ENCODE measurements around the gene EPS8L2.

Gene EPS8L2

GRCh38 chr11:719214-720016 is 13.4 kb downstream of the EPS8L2 start:
- H3K27ac ChIP-seq (ENCODE audit: low read depth, low read length) = no peak overlapping the region
- H3K36me3 ChIP-seq (ENCODE audit: control insufficient read depth in 1 of 2, insufficient read depth in 2 of 2, low read length in 2 of 2) = peaks cover 0 to 16% of the 10 kb centered on the region in 2 donors
- no peaks in the 10 kb centered on the region for H3K9me3 ChIP-seq (ENCODE audit: control insufficient read depth in 1 of 2, low read length in 2 of 2)
- peaks cover 4 to 6% of the 10 kb centered on the region in 2 donors for H3K27me3 ChIP-seq (ENCODE audit: control insufficient read depth in 1 of 2, insufficient read depth in 2 of 2, low read length in 2 of 2)
- H3K9ac ChIP-seq (ENCODE audit: low read depth in 1 of 2, low read length in 2 of 2) = no peak overlapping the region
- H3K4me3 ChIP-seq (ENCODE audit: low read depth in 1 of 2, low read length in 2 of 2) = no peak overlapping the region
- peaks cover 17% of the 10 kb centered on the region in 2 donors for H3K4me1 ChIP-seq (ENCODE audit: control insufficient read depth in 1 of 2, insufficient read depth in 2 of 2, low read length in 2 of 2)

DNA sequence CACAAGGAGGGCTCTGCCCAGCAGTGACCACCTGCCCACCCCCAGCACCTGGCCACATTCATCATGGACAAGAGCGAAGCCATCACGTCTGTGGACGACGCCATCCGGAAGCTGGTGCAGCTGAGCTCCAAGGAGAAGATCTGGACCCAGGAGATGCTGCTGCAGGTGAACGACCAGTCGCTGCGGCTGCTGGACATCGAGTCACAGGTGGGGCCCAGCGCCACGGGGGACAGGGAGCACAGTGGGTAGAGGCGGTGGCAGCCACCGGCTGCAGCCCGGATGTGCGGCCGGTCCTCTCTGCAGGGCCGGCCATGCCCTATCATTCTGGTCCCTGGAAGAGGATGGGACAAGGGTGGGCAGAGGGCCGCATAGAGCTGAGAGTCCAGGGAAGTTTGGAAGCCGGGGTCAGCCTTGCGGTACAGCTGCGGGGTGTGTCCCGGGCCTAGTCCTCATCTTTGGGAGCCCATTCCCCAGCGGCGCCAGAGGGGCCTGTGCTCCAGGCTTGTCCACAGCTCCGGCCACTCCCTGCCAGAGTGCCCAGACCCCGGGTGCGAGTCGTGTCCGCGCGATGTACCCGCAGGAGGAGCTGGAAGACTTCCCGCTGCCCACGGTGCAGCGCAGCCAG is 14.1 kb downstream of the EPS8L2 start:
- Histone ChIP-seq H3K27me3 (ENCODE audit: control insufficient read depth in 1 of 2, insufficient read depth in 2 of 2, low read length in 2 of 2) (peaks cover 4 to 6% of the 10 kb centered on the region in 2 donors), H3K27ac (ENCODE audit: low read depth, low read length) (no peak overlapping the region)

DNA sequence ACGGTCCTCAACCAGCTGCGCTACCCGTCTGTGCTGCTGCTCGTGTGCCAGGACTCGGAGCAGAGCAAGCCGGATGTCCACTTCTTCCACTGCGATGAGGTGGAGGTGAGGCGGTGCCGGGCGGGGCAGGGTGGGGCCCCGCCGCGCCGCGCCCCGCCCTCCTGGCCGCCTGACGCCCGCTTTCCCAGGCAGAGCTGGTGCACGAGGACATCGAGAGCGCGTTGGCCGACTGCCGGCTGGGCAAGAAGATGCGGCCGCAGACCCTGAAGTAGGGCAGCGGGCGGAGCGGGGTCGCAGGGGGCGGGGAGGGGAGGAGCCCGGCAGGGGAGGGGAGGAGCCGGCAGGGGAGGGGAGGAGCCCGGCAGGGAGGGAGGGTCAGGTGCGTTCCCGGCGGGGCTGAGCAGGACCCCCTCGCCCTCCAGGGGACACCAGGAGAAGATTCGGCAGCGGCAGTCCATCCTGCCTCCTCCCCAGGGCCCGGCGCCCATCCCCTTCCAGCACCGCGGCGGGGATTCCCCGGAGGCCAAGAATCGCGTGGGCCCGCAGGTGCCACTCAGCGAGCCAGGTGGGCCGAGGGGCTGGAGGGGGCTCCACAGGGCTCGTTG is 14.7 kb downstream of the EPS8L2 start:
- no peak overlapping the region for H3K4me3 ChIP-seq (ENCODE audit: low read depth in 1 of 2, low read length in 2 of 2)
- no peak overlapping the region for H3K9ac ChIP-seq (ENCODE audit: low read depth in 1 of 2, low read length in 2 of 2)
- H3K9me3 ChIP-seq (ENCODE audit: control insufficient read depth in 1 of 2, low read length in 2 of 2) = no peaks in the 10 kb centered on the region
- peaks cover 0 to 19% of the 10 kb centered on the region in 2 donors for H3K36me3 ChIP-seq (ENCODE audit: control insufficient read depth in 1 of 2, insufficient read depth in 2 of 2, low read length in 2 of 2)
- peaks cover 4 to 6% of the 10 kb centered on the region in 2 donors for H3K27me3 ChIP-seq (ENCODE audit: control insufficient read depth in 1 of 2, insufficient read depth in 2 of 2, low read length in 2 of 2)
- H3K4me1 ChIP-seq (ENCODE audit: control insufficient read depth in 1 of 2, insufficient read depth in 2 of 2, low read length in 2 of 2) = peaks cover 27 to 30% of the 10 kb centered on the region in 2 donors
- H3K27ac ChIP-seq (ENCODE audit: low read depth, low read length) = no peak overlapping the region

More for the DNA sequence above, 14.1 kb downstream of the EPS8L2 start:
- H3K36me3 ChIP-seq (ENCODE audit: control insufficient read depth in 1 of 2, insufficient read depth in 2 of 2, low read length in 2 of 2) = peaks cover 0 to 19% of the 10 kb centered on the region in 2 donors
- H3K4me1 ChIP-seq (ENCODE audit: control insufficient read depth in 1 of 2, insufficient read depth in 2 of 2, low read length in 2 of 2) = peaks cover 23 to 24% of the 10 kb centered on the region in 2 donors
- H3K4me3 ChIP-seq (ENCODE audit: low read depth in 1 of 2, low read length in 2 of 2) = no peak overlapping the region
- no peaks in the 10 kb centered on the region for H3K9me3 ChIP-seq (ENCODE audit: control insufficient read depth in 1 of 2, low read length in 2 of 2)
- no peak overlapping the region for H3K9ac ChIP-seq (ENCODE audit: low read depth in 1 of 2, low read length in 2 of 2)

- Histone ChIP-seq H3K9me3 (ENCODE audit: control insufficient read depth in 1 of 2, low read length in 2 of 2) (no peaks in the 10 kb centered on the region), H3K4me1 (ENCODE audit: control insufficient read depth in 1 of 2, insufficient read depth in 2 of 2, low read length in 2 of 2) (peaks cover 27 to 30% of the 10 kb centered on the region in 2 donors), H3K9ac (ENCODE audit: low read depth in 1 of 2, low read length in 2 of 2) (no peak overlapping the region), H3K27ac (ENCODE audit: low read depth, low read length) (no peak overlapping the region), H3K4me3 (ENCODE audit: low read depth in 1 of 2, low read length in 2 of 2) (peak overlapping the region in 1 of 2 donors; percentile 32), H3K27me3 (ENCODE audit: control insufficient read depth in 1 of 2, insufficient read depth in 2 of 2, low read length in 2 of 2) (peaks cover 4 to 6% of the 10 kb centered on the region in 2 donors), H3K36me3 (ENCODE audit: control insufficient read depth in 1 of 2, insufficient read depth in 2 of 2, low read length in 2 of 2) (peaks cover 0 to 19% of the 10 kb centered on the region in 2 donors)
Measured at GRCh38 chr11:721247-721740, 15.3 kb downstream of the EPS8L2 start.

GRCh38 chr11:721741-722345 is 15.8 kb downstream of the EPS8L2 start:
- peaks cover 30 to 33% of the 10 kb centered on the region in 2 donors for H3K4me1 ChIP-seq (ENCODE audit: control insufficient read depth in 1 of 2, insufficient read depth in 2 of 2, low read length in 2 of 2)

GRCh38 chr11:722346-722811 is 16.3 kb downstream of the EPS8L2 start:
- peaks cover 4 to 6% of the 10 kb centered on the region in 2 donors for H3K27me3 ChIP-seq (ENCODE audit: control insufficient read depth in 1 of 2, insufficient read depth in 2 of 2, low read length in 2 of 2)
- H3K9me3 ChIP-seq (ENCODE audit: control insufficient read depth in 1 of 2, low read length in 2 of 2) = no peaks in the 10 kb centered on the region
- H3K4me3 ChIP-seq (ENCODE audit: low read depth in 1 of 2, low read length in 2 of 2) = peak overlapping the region in 1 of 2 donors; percentile 2
- H3K27ac ChIP-seq (ENCODE audit: low read depth, low read length) = no peak overlapping the region
- H3K9ac ChIP-seq (ENCODE audit: low read depth in 1 of 2, low read length in 2 of 2) = no peak overlapping the region
- peaks cover 0 to 19% of the 10 kb centered on the region in 2 donors for H3K36me3 ChIP-seq (ENCODE audit: control insufficient read depth in 1 of 2, insufficient read depth in 2 of 2, low read length in 2 of 2)
- H3K4me1 ChIP-seq (ENCODE audit: control insufficient read depth in 1 of 2, insufficient read depth in 2 of 2, low read length in 2 of 2) = peaks cover 32 to 38% of the 10 kb centered on the region in 2 donors

More at GRCh38 chr11:721741-722345, 15.8 kb downstream of the EPS8L2 start:
- H3K27ac ChIP-seq (ENCODE audit: low read depth, low read length) = no peak overlapping the region
- peaks cover 4 to 6% of the 10 kb centered on the region in 2 donors for H3K27me3 ChIP-seq (ENCODE audit: control insufficient read depth in 1 of 2, insufficient read depth in 2 of 2, low read length in 2 of 2)
- H3K36me3 ChIP-seq (ENCODE audit: control insufficient read depth in 1 of 2, insufficient read depth in 2 of 2, low read length in 2 of 2) = peaks cover 0 to 19% of the 10 kb centered on the region in 2 donors
- H3K9me3 ChIP-seq (ENCODE audit: control insufficient read depth in 1 of 2, low read length in 2 of 2) = no peaks in the 10 kb centered on the region
- peak overlapping the region in 1 of 2 donors; percentile 32 for H3K4me3 ChIP-seq (ENCODE audit: low read depth in 1 of 2, low read length in 2 of 2)
- no peak overlapping the region for H3K9ac ChIP-seq (ENCODE audit: low read depth in 1 of 2, low read length in 2 of 2)

- Histone ChIP-seq H3K4me3 (ENCODE audit: low read depth in 1 of 2, low read length in 2 of 2) (peak overlapping the region in 1 of 2 donors; percentile 35), H3K36me3 (ENCODE audit: control insufficient read depth in 1 of 2, insufficient read depth in 2 of 2, low read length in 2 of 2) (peaks cover 0 to 19% of the 10 kb centered on the region in 2 donors), H3K27me3 (ENCODE audit: control insufficient read depth in 1 of 2, insufficient read depth in 2 of 2, low read length in 2 of 2) (peaks cover 4 to 6% of the 10 kb centered on the region in 2 donors), H3K27ac (ENCODE audit: low read depth, low read length) (no peak overlapping the region), H3K9me3 (ENCODE audit: control insufficient read depth in 1 of 2, low read length in 2 of 2) (no peaks in the 10 kb centered on the region), H3K4me1 (ENCODE audit: control insufficient read depth in 1 of 2, insufficient read depth in 2 of 2, low read length in 2 of 2) (peaks cover 38 to 47% of the 10 kb centered on the region in 2 donors), H3K9ac (ENCODE audit: low read depth in 1 of 2, low read length in 2 of 2) (no peak overlapping the region)
Measured at GRCh38 chr11:723120-723883, 17.3 kb downstream of the EPS8L2 start.

GRCh38 chr11:724049-724777 is 18.2 kb downstream of the EPS8L2 start:
- H3K27me3 ChIP-seq (ENCODE audit: control insufficient read depth in 1 of 2, insufficient read depth in 2 of 2, low read length in 2 of 2) = peaks cover 4 to 6% of the 10 kb centered on the region in 2 donors
- peaks cover 0 to 19% of the 10 kb centered on the region in 2 donors for H3K36me3 ChIP-seq (ENCODE audit: control insufficient read depth in 1 of 2, insufficient read depth in 2 of 2, low read length in 2 of 2)
- H3K9ac ChIP-seq (ENCODE audit: low read depth in 1 of 2, low read length in 2 of 2) = no peak overlapping the region
- H3K4me1 ChIP-seq (ENCODE audit: control insufficient read depth in 1 of 2, insufficient read depth in 2 of 2, low read length in 2 of 2) = peaks cover 38 to 47% of the 10 kb centered on the region in 2 donors
- H3K4me3 ChIP-seq (ENCODE audit: low read depth in 1 of 2, low read length in 2 of 2) = no peak overlapping the region
- no peaks in the 10 kb centered on the region for H3K9me3 ChIP-seq (ENCODE audit: control insufficient read depth in 1 of 2, low read length in 2 of 2)
- no peak overlapping the region for H3K27ac ChIP-seq (ENCODE audit: low read depth, low read length)

Data from duodenal mucosa (tissue), 2 donors.